DND-41 (cell line): ENCODE data around the gene TXNDC2.

Source experiments
- ATAC-seq: fragments of 200-7000 bp; cut with Tn5 transposase; 3 replicates; pipeline ENCODE4 v1.9.1; 2021; ENCODE audit warnings: low read depth; ENCODE audit not compliant: insufficient read depth
- DNase-seq: peaks from one replicate; pipeline ENCODE4 v3.0.0-alpha.2; 2020
- H2AFZ ChIP-seq: 2 replicates; pipeline ENCODE4 v1.6.0; 2012; ENCODE audit warnings: low read depth, low read length
- H3K27ac ChIP-seq: 2 replicates; pipeline ENCODE4 v1.5.1; 2012; ENCODE audit warnings: low read length, inconsistent platforms
- H3K27me3 ChIP-seq: fragments of 200-600 bp; sonication (generic); 2 replicates; pipeline ENCODE4 v1.6.0; 2012; ENCODE audit warnings: low read length, mild to moderate bottlenecking, inconsistent platforms; ENCODE audit not compliant: insufficient read depth, poor library complexity
- H3K36me3 ChIP-seq: 2 replicates; pipeline ENCODE4 v1.5.1; 2012; ENCODE audit warnings: low read length, inconsistent platforms; ENCODE audit not compliant: insufficient read depth
- H3K4me1 ChIP-seq: 2 replicates; pipeline ENCODE4 v1.5.1; 2012; ENCODE audit warnings: mild to moderate bottlenecking, low read length; ENCODE audit not compliant: insufficient read depth
- H3K4me2 ChIP-seq: 2 replicates; pipeline ENCODE4 v1.6.0; 2012; ENCODE audit warnings: mild to moderate bottlenecking, moderate library complexity, low read length, inconsistent platforms; ENCODE audit not compliant: insufficient read depth
- H3K4me3 ChIP-seq, 2 experiments: fragments of 200-600 bp in 1 of 2; shearing (Covaris generic) in 1 of 2; 2 replicates each; pipeline ENCODE4 v1.5.1; 2012 to 2016; ENCODE audit warnings: inconsistent platforms in 2 of 2, low read length in 2 of 2, mild to moderate bottlenecking in 2 of 2, low read depth in 1 of 2, moderate library complexity in 1 of 2
- H3K79me2 ChIP-seq: 2 replicates; pipeline ENCODE4 v1.6.0; 2012; ENCODE audit warnings: low read length, inconsistent platforms; ENCODE audit not compliant: insufficient read depth
- H3K9ac ChIP-seq: 2 replicates; pipeline ENCODE4 v1.6.0; 2012; ENCODE audit warnings: low read depth, mild to moderate bottlenecking, inconsistent platforms, low read length, moderate library complexity
- H3K9me3 ChIP-seq: 2 replicates; pipeline ENCODE4 v1.5.1; 2012; ENCODE audit warnings: low read length, moderate library complexity, mild to moderate bottlenecking, inconsistent platforms; ENCODE audit not compliant: insufficient read depth, severe bottlenecking
- H4K20me1 ChIP-seq: 2 replicates; pipeline ENCODE4 v1.6.0; 2012; ENCODE audit warnings: low read length; ENCODE audit not compliant: insufficient read depth
- EZH2 ChIP-seq: IDR thresholded peaks from 3 replicates; pipeline ENCODE4 v1.6.1; 2012; ENCODE audit warnings: borderline replicate concordance, low read depth, mild to moderate bottlenecking, moderate library complexity, low read length, inconsistent platforms; ENCODE audit not compliant: severe bottlenecking
- TF ChIP-seq, protein P1 (sequence below): IDR thresholded peaks from 2 replicates; pipeline ENCODE4 v1.5.1; 2012; ENCODE audit warnings: borderline replicate concordance, low read length, moderate library complexity, mild to moderate bottlenecking; ENCODE audit not compliant: poor library complexity, severe bottlenecking; ENCODE audit errors: extremely low read depth

The TXNDC2 gene

DNA sequence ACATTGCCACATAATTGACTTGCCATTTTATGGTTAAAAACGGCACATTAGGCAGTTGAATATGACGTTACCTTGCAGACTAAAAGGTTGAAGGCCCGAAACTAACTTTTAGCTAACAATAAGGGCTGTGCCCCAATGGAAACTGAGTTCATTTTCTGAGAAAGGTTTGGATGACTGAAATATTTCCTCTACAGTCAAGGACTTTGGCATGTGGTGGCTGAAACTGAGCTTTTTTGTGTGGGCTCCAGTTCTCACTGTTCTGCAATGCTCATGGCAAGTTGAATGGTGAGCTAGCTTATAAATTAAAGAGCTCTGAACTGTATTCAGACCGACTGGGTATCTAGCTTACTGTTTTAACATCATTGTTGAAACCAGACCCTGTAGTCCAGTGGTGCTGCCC, 23.8 kb upstream of the TXNDC2 start:
- Histone ChIP-seq H3K4me2 (no peak overlapping the region), H2AFZ (no peak overlapping the region), H3K79me2 (no peaks in the 10 kb centered on the region), H4K20me1 (no peaks in the 10 kb centered on the region), H3K27ac (no peak overlapping the region), H3K4me1 (no peaks in the 10 kb centered on the region), H3K36me3 (no peaks in the 10 kb centered on the region), H3K4me3 (no peak overlapping the region), H3K9ac (no peak overlapping the region), H3K27me3 (no peaks in the 10 kb centered on the region), H3K9me3 (peaks cover 8% of the 10 kb centered on the region)
- DNase-seq: no peak
- TF ChIP-seq, protein P1, sequence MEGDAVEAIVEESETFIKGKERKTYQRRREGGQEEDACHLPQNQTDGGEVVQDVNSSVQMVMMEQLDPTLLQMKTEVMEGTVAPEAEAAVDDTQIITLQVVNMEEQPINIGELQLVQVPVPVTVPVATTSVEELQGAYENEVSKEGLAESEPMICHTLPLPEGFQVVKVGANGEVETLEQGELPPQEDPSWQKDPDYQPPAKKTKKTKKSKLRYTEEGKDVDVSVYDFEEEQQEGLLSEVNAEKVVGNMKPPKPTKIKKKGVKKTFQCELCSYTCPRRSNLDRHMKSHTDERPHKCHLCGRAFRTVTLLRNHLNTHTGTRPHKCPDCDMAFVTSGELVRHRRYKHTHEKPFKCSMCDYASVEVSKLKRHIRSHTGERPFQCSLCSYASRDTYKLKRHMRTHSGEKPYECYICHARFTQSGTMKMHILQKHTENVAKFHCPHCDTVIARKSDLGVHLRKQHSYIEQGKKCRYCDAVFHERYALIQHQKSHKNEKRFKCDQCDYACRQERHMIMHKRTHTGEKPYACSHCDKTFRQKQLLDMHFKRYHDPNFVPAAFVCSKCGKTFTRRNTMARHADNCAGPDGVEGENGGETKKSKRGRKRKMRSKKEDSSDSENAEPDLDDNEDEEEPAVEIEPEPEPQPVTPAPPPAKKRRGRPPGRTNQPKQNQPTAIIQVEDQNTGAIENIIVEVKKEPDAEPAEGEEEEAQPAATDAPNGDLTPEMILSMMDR: no peak
- TF ChIP-seq EZH2: no peak
- ATAC-seq: no peak

DNA sequence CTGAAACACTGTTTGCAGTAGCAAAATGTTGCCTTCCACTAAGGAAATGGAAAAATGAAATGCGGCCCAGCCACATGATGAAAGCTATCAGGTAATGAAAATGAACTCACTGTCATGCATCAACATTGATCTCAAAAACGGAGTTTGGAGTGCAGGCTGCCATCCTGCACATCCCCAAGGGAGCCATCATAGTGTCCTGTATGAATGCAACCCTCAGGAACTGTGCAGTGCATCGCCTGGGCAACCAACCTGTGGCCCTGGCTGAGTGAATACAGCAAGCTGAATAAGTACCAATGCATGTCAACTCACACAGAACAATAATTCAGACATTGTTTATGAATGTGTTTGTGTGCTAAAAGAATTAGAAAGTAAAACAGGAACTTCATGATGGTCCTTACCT, 23.1 kb upstream of the TXNDC2 start:
- Histone ChIP-seq H3K79me2 (no peaks in the 10 kb centered on the region), H3K36me3 (no peaks in the 10 kb centered on the region), H3K27me3 (no peaks in the 10 kb centered on the region), H4K20me1 (no peaks in the 10 kb centered on the region), H2AFZ (no peak overlapping the region), H3K27ac (no peak overlapping the region), H3K4me2 (no peak overlapping the region), H3K9ac (no peak overlapping the region), H3K4me1 (no peaks in the 10 kb centered on the region), H3K4me3 (no peak overlapping the region), H3K9me3 (peaks cover 8% of the 10 kb centered on the region)
- DNase-seq (no peak), ATAC-seq (no peak)
- TF ChIP-seq, protein P1: no peak
- TF ChIP-seq EZH2: no peak

DNA sequence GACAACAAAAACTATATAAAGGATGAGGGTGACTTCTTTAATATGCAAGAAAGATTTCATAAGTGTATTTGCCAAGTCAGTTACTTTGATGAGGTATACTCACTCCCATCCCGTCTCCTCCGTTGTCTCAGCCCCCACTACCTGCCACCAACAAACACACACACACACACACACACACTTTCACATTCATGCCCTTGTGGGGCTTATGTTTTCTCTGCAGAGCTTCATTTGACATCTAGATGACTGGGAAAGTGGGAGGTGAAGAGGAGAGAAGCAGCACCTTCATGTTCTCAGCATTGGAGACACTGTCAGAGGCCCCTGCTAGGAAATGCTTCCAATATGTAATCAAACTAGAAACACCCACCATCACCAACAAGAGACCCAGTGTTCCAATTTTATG, 22.5 kb upstream of the TXNDC2 start:
- no peak overlapping the region for H2AFZ ChIP-seq
- H3K9ac ChIP-seq: no peak overlapping the region
- H3K4me3 ChIP-seq: no peak overlapping the region
- no peaks in the 10 kb centered on the region for H4K20me1 ChIP-seq
- H3K79me2 ChIP-seq: no peaks in the 10 kb centered on the region
- ATAC-seq (no peak), DNase-seq (no peak)
- no peaks in the 10 kb centered on the region for H3K4me1 ChIP-seq
- peaks cover 8% of the 10 kb centered on the region for H3K9me3 ChIP-seq
- TF ChIP-seq, protein P1: no peak
- no peak for TF ChIP-seq EZH2
- no peaks in the 10 kb centered on the region for H3K27me3 ChIP-seq
- H3K4me2 ChIP-seq: no peak overlapping the region
- no peak overlapping the region for H3K27ac ChIP-seq
- H3K36me3 ChIP-seq: no peaks in the 10 kb centered on the region
